Endometrium (tissue), 2 donors: Measurements from ENCODE around the gene AQP2.

Experiments used
- FAIRE-seq: peaks from 2 replicates; lab custom pipeline; 2012; peaks lifted over from hg19 to GRCh38; lab: Jason Lieb, UNC
- donor health status: control.
- donor health status: control.

Gene AQP2

DNA sequence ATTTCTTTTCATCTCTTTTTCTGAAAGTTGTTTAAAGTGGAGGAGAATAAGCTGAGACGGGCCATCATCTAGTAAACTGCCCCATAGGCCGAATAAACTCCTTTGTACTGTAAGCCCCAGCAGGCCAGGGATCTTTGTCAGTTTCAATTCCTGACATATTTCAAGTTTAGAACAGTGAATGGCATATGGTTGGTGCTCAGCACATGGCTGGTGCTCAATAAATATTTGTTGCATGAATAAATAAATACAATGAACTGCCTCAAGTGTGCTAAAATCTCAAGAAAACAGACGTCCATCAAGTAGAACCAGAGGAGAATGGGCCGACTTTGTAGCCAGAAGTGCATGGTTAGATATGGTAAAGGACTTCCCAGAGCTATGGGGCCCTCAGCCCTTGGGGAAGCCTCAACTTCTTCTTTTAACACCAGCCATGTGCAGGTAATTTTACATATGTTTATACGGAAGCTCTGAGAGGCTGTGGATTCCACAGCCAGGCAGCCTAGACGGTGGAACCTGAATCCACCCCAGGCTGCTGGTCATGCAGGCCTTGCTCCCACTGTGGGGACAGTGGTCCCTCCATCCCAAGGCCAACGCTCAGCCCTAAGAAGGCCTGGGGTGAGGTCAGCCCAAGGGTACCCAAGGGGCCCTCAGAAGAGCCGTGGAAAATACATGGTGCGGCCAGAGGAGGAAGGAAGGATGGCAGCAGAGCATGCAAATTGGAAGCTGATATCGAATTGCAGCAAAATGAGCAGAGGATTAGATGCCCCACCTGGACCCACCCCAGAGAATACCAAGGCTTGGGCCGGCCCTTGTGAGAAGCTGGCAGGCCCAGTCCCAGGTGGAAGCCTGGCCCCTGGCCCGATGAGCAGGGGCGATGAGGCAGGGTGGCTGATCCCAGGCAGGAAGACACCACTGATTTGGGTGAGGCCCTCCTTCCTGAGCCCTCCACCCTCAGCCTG, 8.7 kb upstream of the AQP2 start:
- no peak for FAIRE-seq

GRCh38 chr12:49942512-49942893, 8.0 kb upstream of the AQP2 start:
- FAIRE-seq: no peak

DNA sequence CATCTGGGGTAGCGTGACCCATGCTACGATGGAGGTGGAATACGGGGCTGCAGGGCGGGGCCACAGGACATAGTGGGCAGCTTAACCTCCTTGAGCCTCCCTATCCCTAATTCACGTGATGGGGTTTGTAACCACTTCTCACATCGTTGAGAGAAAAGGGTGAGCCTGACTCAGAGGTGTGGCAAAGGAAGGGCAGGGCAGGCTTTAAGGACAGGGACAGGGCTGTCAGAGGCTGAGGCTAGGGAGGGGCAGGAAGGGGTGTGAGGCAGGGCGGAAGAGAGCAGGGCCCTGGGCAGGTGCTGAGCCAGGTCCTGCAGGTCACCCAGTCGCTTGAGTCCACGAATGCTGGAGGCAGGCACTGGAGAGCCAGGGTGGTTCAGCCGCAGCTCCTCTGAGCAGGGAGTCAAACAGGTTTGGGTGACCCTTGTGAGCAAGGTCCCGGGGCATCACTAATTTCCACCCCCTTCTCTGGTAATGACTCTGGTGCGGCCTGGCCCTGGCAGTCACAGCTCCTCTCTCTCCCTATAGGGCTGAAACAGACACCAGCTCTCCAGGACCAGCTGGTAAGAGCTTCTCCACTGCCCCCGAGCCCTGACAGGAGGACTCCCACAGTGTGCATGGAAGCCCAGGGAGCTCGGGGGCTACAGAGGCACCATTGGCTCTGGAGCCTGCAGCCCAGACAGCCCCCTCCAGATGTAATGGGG, 7.5 kb upstream of the AQP2 start:
- no peak for FAIRE-seq

DNA sequence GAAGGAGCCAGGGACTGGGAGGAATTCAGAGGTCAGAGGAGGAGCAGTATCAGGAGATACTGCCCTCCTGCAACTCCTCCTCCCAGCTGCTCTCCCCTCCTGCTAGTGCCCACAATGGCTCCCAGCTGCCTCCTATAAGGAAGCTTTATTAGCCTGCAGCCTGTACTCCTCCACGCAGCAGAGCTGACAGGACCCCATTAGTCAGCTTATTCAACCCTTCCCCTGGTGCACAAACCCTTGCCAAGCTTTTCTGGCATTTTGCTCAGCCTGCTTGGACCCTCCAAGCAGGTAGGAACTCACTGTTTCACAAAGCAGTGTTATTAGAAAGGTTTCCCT, 6.9 kb upstream of the AQP2 start:
- no peak for FAIRE-seq

- no peak for FAIRE-seq
Observed at GRCh38 chr12:49944046-49944445, 6.5 kb upstream of the AQP2 start.

GRCh38 chr12:49944718-49945117, 5.8 kb upstream of the AQP2 start:
- FAIRE-seq: no peak

DNA sequence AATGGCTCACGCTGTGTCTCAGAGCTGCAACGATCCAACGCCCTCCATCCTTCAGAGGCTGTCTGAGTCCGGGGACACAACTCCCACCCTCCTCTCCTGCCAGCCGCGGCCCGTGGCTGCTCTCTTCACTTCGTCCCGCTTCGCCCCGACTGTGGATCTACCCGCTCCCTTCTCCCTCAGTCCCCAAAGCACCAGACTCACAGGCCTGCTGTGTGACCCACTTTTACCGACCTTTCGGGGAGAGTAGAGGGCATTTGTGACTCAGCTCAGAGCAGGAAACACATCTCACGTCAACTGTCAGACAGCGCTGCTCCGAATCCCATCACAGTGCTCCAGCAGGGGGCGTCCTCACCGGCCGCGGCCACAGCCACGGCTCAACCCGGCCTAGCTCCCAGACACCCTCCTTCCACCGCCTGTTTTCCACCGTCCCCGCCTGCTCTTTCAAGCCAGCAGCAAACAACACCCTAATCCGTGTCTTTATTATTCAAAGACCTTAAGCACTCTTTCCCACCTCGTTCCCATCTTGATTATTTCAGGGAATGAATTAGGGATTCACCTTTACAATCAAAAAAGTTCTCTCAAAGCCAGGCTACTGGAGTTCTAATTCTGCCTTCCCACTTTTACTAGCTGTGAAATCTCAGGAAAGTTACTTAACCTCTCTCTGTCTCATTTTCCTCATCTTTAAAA, 5.0 kb upstream of the AQP2 start:
- no peak for FAIRE-seq

DNA sequence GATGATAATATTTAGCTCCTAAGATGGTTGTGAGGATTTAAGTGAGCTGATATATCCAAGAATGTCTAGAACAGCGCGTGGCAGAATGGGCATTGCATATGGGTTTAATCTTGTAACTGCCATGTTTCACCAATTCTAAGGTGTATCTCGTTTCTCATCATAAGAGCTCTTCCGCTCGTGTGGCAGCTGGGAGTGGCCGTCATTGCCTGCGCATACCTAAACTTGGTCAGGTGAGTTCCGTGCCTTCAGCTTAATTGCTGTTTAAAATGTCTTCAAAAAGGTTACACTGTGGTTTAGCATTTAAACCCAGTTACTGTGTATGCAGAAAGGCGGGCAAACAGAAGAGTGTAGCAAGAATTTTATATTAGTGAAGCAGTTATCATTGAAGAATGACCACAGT, 4.5 kb upstream of the AQP2 start:
- FAIRE-seq: no peak

- FAIRE-seq: no peak
Observed at GRCh38 chr12:49946497-49946896, 4.0 kb upstream of the AQP2 start.

DNA sequence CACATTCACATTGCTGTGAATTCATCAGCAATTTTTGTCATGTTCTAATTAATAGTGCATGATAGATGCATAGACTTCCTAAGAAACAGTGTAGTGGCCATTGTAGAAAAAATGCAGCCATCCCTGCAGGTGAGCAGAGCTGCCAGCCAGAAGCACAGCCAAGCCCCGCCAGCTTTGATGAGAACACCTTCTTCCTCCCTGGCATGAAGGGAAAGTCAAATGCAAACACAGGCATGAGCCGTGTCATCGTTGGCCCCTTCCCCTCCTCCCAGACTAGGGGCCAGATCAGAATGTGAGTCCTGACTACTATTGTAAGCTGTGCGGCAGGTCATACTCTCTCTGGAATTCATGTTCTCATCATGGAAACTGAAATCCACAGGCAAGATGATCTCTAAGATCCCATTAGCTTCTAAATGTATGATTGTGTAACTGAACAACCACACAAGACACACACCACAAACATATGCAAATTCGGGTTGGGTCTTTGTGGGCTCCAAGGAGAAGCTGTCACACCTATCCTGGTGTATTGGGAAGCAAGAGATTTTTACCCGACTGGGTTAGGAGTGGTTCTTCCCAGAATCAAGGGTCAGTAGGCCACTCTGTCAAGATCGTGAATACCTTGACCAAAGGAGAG, 2.8 kb upstream of the AQP2 start:
- FAIRE-seq: no peak

DNA sequence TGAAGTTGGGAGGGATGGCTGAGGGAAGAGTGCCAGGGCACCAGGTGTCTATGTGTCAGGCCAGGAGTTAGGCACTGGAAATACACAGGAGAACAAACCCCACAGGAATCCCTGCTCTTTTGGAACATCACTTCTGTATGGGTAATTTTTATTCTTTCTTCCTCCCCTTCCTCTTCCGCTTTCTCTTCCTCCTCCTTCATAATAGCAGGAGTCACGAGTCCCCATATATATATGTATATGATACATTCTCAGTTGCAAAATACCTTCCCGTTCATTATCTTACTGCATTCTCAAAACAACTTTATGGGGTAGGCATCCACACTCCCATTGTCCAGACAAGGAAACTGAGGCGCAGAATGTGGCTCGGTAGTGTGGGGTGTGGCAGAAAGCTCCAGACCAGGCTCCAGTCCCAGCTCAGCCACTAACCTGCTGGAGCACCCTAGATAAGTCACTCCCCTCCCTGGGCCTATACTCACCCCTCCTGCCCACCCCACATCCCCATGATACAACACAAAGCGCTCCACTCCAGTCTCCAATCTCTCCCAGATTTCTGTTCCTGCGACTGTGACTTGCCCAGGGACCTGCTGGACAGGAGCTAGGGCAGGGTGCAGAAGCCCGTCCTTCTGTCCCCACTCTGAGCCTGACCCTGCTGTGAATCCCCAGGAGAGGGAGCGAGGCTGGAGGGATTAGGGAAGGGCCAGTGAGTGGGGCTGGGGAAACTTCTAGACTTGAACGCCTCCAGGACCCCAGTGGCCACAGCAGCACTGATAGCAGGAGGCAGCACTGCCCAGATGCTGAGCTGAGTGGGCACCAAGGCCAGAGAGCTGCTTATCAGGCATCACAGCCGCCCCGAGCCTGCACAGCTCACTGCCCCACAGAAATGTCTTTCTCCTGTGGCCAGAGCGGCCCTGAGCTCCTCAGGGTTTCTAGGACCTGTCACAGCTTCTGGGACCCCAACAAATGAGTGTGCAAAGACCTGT, 1.4 kb upstream of the AQP2 start:
- FAIRE-seq: no peak

DNA sequence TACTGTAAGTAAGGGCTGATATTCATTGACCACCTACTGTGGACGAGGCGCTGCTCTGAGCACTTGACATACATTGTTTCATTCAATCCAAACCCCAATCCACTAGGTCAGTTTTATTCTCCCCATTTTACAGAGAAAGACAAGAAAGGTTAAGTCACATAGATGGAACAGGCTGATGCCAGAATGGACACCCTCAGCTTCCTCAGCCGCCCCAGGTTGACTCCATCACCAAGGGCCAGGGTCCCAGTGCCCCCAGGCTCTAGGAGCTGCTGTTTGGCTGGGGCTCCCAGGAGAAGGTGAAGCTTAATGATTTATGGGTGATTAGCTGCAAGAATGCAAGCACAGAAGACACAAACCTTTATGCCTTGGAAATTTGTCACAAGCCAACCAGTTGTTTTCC, 671 bp upstream of the AQP2 start:
- no peak for FAIRE-seq

- FAIRE-seq: no peak
Observed at GRCh38 chr12:49951411-49952240, 1.1 kb downstream of the AQP2 start.

DNA sequence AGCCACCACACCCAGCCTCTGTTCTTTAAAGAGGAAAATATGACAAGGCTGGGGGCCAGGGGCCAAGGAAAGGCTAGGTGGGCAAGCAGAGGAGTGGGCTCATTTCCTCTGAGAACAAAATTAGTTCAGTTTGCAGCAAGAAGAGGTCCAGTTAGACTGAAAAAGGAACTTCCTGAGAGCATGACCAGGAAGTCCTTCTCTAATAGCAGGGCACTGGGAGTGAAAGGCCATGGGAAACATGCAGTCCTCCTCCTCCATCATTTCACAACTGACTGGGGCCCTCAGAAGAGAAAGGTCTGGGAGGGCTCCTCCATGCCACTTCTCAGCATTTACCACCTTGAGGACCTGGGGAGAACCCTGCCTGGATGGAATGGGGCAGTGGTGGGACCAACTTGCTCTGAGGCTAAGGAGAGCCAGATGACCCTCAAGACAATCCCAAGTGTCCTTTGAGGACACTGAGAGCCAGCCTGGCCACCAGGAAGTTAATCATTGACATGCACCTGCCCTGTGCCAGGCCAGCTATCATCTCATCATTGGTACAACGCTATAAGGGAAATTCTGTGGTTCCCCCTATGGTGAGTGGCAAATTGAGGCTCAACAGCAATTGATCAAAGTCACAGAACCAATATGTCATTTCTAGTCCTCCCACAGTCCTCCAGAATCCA, 2.0 kb downstream of the AQP2 start:
- FAIRE-seq: no peak

DNA sequence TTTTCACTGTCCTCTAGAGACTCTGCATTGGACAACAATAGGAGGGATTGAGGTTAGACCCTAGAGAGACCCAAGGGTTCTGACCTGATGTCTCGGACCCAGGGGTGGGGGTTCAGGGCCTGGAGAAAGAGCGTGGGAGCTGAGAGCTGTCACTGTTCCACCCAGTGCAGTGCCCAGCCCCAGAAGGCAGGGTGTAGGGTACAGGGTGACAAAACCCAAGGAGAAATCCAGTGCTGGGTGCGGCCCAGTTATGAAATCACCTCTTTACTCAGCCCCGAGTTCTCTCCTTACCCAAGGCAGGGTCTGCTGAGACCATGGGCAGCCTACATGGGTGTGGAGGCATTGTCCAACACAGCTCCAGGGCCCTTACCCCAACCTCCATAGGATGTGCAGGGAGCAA, 2.6 kb downstream of the AQP2 start:
- no peak for FAIRE-seq

DNA sequence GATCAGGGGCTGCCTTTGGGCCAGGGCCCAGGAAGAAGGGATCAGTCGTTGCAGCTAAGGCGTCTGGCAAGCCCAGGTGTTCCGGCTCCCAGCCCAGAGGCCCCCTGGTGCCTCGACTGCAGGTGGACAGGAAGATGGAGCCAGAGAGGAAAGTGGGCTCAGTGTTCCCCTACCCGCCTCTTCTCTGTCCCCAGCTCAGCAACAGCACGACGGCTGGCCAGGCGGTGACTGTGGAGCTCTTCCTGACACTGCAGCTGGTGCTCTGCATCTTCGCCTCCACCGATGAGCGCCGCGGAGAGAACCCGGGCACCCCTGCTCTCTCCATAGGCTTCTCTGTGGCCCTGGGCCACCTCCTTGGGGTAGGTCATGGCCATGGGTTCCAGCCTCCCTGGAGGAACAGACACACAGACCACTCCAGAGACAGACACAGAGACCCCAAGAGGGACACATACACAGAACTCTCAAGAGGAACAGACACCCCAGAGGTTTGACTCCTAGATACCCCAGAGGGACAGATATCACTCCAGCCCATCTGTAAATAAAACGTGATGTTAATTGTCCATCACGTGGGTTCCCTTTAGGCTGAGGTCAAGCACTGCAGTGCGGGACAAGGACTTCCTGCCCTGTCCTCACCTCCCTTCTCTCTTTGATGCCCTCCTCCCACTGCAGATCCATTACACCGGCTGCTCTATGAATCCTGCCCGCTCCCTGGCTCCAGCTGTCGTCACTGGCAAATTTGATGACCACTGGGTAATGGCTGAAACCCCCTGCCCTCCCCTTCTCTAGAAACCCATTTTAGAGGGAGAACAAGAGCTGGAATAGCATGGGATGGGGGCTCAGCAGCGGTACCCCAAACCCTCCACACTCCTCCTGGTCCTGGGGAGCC, 3.7 kb downstream of the AQP2 start:
- no peak for FAIRE-seq

DNA sequence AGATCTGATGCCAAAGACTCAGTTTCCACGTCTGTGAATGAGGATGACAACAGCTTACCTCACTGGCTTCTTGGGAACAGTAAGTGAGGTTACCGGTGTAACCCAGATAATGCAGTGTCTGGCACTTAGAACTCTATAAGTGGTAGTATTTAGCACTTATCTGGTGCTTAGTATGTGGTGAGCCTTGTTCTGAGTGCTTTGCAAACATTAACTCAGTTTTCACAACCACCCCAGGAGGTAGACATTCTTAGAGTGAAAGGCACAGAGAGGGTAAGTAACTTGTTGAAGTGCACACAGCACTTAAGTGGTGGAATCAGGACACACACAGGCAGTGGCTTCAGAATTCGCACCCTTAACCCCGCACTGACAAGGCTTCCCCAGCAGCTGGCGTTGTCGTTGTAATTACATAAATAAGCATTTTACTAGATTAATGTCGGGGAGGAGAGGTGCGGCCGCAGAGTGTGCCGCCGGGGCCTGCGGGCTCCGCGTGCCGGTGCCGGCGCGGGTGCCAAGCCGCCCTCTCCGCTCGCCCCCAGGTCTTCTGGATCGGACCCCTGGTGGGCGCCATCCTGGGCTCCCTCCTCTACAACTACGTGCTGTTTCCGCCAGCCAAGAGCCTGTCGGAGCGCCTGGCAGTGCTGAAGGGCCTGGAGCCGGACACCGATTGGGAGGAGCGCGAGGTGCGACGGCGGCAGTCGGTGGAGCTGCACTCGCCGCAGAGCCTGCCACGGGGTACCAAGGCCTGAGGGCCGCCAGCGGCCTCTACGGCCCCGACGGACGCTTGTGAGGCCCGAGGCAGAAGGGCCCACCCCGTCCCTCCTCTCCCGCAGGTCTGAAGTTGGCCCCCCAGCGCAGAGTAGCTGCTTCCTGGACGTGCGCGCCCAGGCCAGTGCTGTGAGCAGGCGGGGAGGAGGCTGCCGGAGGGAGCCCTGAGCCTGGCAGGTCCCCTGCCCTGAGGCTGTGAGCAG, 4.6 kb downstream of the AQP2 start:
- no peak for FAIRE-seq
